WTC11 (cell line): ENCODE data around the gene PLCH2. TPM values are rescaled to one million over a fixed set of nuclear protein-coding genes. Genes with fewer than 3 reads are reported as not detected.

Source experiments
- ATAC-seq: fragments of 200-7000 bp; cut with Tn5 transposase; 2 replicates; pipeline ENCODE4 v1.10.0; 2021; ENCODE audit warnings: mild to moderate bottlenecking, moderate library complexity
- CTCF ChIA-PET: fragments of 300-600 bp; sonication (Branson Sonifier 250); formaldehyde crosslinking; loops from one replicate; lab custom pipeline; 2021; ENCODE audit warnings: antibody characterized with exemption; lab: Charles Lee
- POLR2A ChIA-PET: fragments of 350-600 bp; sonication (Branson Sonifier 250); formaldehyde crosslinking; loops from one replicate; lab custom pipeline; 2021; ENCODE audit warnings: antibody characterized with exemption; lab: Charles Lee
- DNase-seq: peaks from one replicate; pipeline ENCODE4 v3.0.0; 2021; ENCODE audit warnings: low spot score
- H3K27ac Mint-ChIP-seq: 2 replicates; pipeline ENCODE4 v1.8.0; 2021; ENCODE audit warnings: mixed read lengths
- H3K27me3 Mint-ChIP-seq: 2 replicates; pipeline ENCODE4 v1.8.0; 2021; ENCODE audit warnings: low read depth, mild to moderate bottlenecking, moderate library complexity, mixed read lengths
- H3K36me3 Mint-ChIP-seq: 2 replicates; pipeline ENCODE4 v1.8.0; 2021; ENCODE audit warnings: mixed read lengths
- H3K4me1 Mint-ChIP-seq: 2 replicates; pipeline ENCODE4 v1.8.0; 2022; ENCODE audit warnings: mixed read lengths
- H3K4me3 Mint-ChIP-seq: 2 replicates; pipeline ENCODE4 v1.8.0; 2021; ENCODE audit warnings: mild to moderate bottlenecking, moderate library complexity, mixed read lengths
- H3K9me3 Mint-ChIP-seq: 2 replicates; pipeline ENCODE4 v1.8.0; 2021; ENCODE audit warnings: mixed read lengths
- ESRRA ChIP-seq: sonication (generic); formaldehyde crosslinking; IDR thresholded peaks from 2 replicates; pipeline ENCODE4 v1.8.1; 2022; ENCODE audit warnings: mild to moderate bottlenecking, missing genetic modification reagents, borderline replicate concordance
- HMGA2 ChIP-seq: fragments of 250-450 bp; sonication (Bioruptor Pico); IDR thresholded peaks from 2 replicates; pipeline ENCODE4 v1.4.0; 2021; ENCODE audit warnings: mild to moderate bottlenecking, moderate library complexity
- HMGXB4 ChIP-seq: sonication (generic); formaldehyde crosslinking; IDR thresholded peaks from 2 replicates; pipeline ENCODE4 v1.8.1; 2023; ENCODE audit warnings: mild to moderate bottlenecking, moderate library complexity, missing genetic modification reagents
- IRF2 ChIP-seq: sonication (generic); formaldehyde crosslinking; IDR thresholded peaks from 2 replicates; pipeline ENCODE4 v1.8.0; 2022; ENCODE audit warnings: low read depth, missing genetic modification reagents, borderline replicate concordance
- JUN ChIP-seq: sonication (generic); formaldehyde crosslinking; IDR thresholded peaks from 2 replicates; pipeline ENCODE4 v1.8.0; 2023; ENCODE audit warnings: mild to moderate bottlenecking, missing genetic modification reagents
- MXD4 ChIP-seq: fragments of 250-450 bp; sonication (Bioruptor Pico); IDR thresholded peaks from 2 replicates; pipeline ENCODE4 v1.8.0; 2021; ENCODE audit warnings: mild to moderate bottlenecking, moderate library complexity, borderline replicate concordance
- NFATC4 ChIP-seq: fragments of 250-450 bp; sonication (Bioruptor Pico); IDR thresholded peaks from 2 replicates; pipeline ENCODE4 v1.9.0; 2021; ENCODE audit warnings: mild to moderate bottlenecking
- NR3C1 ChIP-seq: sonication (generic); formaldehyde crosslinking; conservative IDR thresholded peaks from 2 replicates; pipeline ENCODE4 v1.8.1; 2023; ENCODE audit warnings: low read depth, mild to moderate bottlenecking, missing genetic modification reagents
- OVOL2 ChIP-seq: fragments of 250-450 bp; sonication (Bioruptor Pico); IDR thresholded peaks from 2 replicates; pipeline ENCODE4 v1.9.0; 2021; ENCODE audit warnings: mild to moderate bottlenecking, borderline replicate concordance
- SMAD4 ChIP-seq: sonication (generic); formaldehyde crosslinking; IDR thresholded peaks from 2 replicates; pipeline ENCODE4 v1.8.0; 2022; ENCODE audit warnings: mild to moderate bottlenecking, missing genetic modification reagents
- TP53 ChIP-seq: sonication (generic); formaldehyde crosslinking; IDR thresholded peaks from 2 replicates; pipeline ENCODE4 v1.8.1; 2023; ENCODE audit warnings: mild to moderate bottlenecking, missing genetic modification reagents
- USF2 ChIP-seq: sonication (generic); formaldehyde crosslinking; IDR thresholded peaks from 2 replicates; pipeline ENCODE4 v1.8.1; 2023; ENCODE audit warnings: mild to moderate bottlenecking, missing genetic modification reagents, moderate library complexity
- ZNF416 ChIP-seq: fragments of 250-450 bp; sonication (Bioruptor Pico); IDR thresholded peaks from 2 replicates; pipeline ENCODE4 v1.9.0; 2021; ENCODE audit warnings: mild to moderate bottlenecking, inconsistent platforms
- total RNA-seq: library from RNA; stranded (reverse); gene quantifications from 3 replicates; pipeline ENCODE4 v1.2.3, GENCODE V29; 2021
- TF ChIP-seq, protein P1 (sequence below): fragments of 250-450 bp; sonication (Bioruptor Pico); IDR thresholded peaks from 2 replicates; pipeline ENCODE4 v2.1.2; 2022; ENCODE audit warnings: mild to moderate bottlenecking, moderate library complexity
- TF ChIP-seq, protein P2 (sequence below): sonication (generic); formaldehyde crosslinking; IDR thresholded peaks from 2 replicates; pipeline ENCODE4 v1.8.0; 2022; ENCODE audit warnings: mild to moderate bottlenecking, missing genetic modification reagents
- TF ChIP-seq, protein P3 (sequence below): fragments of 200-600 bp; IDR thresholded peaks from 2 replicates; pipeline ENCODE4 v1.8.0; 2022; ENCODE audit warnings: antibody characterized with exemption

The PLCH2 gene
- total RNA-seq, 1 experiment from 2014 or later, result 0.17 TPM

- Mint-ChIP-seq H3K27me3 (no peaks in the 10 kb centered on the region), H3K9me3 (peaks cover 11% of the 10 kb centered on the region), H3K27ac (no peak overlapping the region), H3K4me3 (no peak overlapping the region), H3K4me1 (no peaks in the 10 kb centered on the region), H3K36me3 (no peaks in the 10 kb centered on the region)
- ChIA-PET POLR2A (no interaction called here), CTCF (interaction anchor here (0.6 kb wide), 1 partner anchor 18 kb away, joined by 4 read pairs; no protein-coding TSS in a partner anchor)
- ATAC-seq (no peak), DNase-seq (no peak)
- TF ChIP-seq NR3C1 (CRISPR knock-in tag) (no peak), NFATC4 (no peak), USF2 (CRISPR knock-in tag) (no peak), SMAD4 (no peak), ZNF416 (CRISPR knock-in tag) (no peak), HMGXB4 (CRISPR knock-in tag) (no peak), TP53 (CRISPR knock-in tag) (no peak), MXD4 (CRISPR knock-in tag) (no peak)
- TF ChIP-seq, protein P1, sequence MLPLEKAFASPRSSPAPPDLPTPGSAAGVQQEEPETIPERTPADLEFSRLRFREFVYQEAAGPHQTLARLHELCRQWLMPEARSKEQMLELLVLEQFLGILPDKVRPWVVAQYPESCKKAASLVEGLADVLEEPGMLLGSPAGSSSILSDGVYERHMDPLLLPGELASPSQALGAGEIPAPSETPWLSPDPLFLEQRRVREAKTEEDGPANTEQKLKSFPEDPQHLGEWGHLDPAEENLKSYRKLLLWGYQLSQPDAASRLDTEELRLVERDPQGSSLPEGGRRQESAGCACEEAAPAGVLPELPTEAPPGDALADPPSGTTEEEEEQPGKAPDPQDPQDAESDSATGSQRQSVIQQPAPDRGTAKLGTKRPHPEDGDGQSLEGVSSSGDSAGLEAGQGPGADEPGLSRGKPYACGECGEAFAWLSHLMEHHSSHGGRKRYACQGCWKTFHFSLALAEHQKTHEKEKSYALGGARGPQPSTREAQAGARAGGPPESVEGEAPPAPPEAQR (CRISPR knock-in tag), result no peak
- TF ChIP-seq, protein P2, sequence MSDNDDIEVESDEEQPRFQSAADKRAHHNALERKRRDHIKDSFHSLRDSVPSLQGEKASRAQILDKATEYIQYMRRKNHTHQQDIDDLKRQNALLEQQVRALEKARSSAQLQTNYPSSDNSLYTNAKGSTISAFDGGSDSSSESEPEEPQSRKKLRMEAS (CRISPR knock-in tag), result no peak
Measured at GRCh38 chr1:2431518-2431917, 44.6 kb upstream of the PLCH2 start.

- TF ChIP-seq USF2 (CRISPR knock-in tag), result 0 out of 2 replicates have a peak, but pooled peaks have one; percentile 7
- TF ChIP-seq, protein P3, sequence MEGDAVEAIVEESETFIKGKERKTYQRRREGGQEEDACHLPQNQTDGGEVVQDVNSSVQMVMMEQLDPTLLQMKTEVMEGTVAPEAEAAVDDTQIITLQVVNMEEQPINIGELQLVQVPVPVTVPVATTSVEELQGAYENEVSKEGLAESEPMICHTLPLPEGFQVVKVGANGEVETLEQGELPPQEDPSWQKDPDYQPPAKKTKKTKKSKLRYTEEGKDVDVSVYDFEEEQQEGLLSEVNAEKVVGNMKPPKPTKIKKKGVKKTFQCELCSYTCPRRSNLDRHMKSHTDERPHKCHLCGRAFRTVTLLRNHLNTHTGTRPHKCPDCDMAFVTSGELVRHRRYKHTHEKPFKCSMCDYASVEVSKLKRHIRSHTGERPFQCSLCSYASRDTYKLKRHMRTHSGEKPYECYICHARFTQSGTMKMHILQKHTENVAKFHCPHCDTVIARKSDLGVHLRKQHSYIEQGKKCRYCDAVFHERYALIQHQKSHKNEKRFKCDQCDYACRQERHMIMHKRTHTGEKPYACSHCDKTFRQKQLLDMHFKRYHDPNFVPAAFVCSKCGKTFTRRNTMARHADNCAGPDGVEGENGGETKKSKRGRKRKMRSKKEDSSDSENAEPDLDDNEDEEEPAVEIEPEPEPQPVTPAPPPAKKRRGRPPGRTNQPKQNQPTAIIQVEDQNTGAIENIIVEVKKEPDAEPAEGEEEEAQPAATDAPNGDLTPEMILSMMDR, result no peak
- ChIA-PET CTCF (interaction anchor here (0.8 kb wide), 2 partner anchors 17 to 38 kb away, joined by 3 to 5 read pairs; no protein-coding TSS in a partner anchor), POLR2A (no interaction called here)
- H3K4me3 Mint-ChIP-seq, result no peak overlapping the region
- no peak for DNase-seq
- no peak for ATAC-seq
- no peaks in the 10 kb centered on the region for H3K27me3 Mint-ChIP-seq
- no peaks in the 10 kb centered on the region for H3K4me1 Mint-ChIP-seq
- no peaks in the 10 kb centered on the region for H3K36me3 Mint-ChIP-seq
- H3K9me3 Mint-ChIP-seq, result peaks cover 11% of the 10 kb centered on the region
- H3K27ac Mint-ChIP-seq, result no peak overlapping the region
Measured at GRCh38 chr1:2432441-2432844, 43.6 kb upstream of the PLCH2 start.

- no peak for TF ChIP-seq HMGA2 (CRISPR knock-in tag)
- TF ChIP-seq IRF2 (CRISPR knock-in tag), result no peak
- TF ChIP-seq OVOL2, result no peak
- no peak for TF ChIP-seq SMAD4
- no peak for TF ChIP-seq JUN (CRISPR knock-in tag)
- TF ChIP-seq ZNF416 (CRISPR knock-in tag), result no peak
- no peak for TF ChIP-seq ESRRA (CRISPR knock-in tag)
- TF ChIP-seq, protein P2 (CRISPR knock-in tag), result no peak
- Mint-ChIP-seq H3K27ac (no peak overlapping the region), H3K4me1 (no peaks in the 10 kb centered on the region), H3K27me3 (no peaks in the 10 kb centered on the region), H3K9me3 (peaks cover 11% of the 10 kb centered on the region), H3K36me3 (no peaks in the 10 kb centered on the region), H3K4me3 (no peak overlapping the region)
- CTCF ChIA-PET, result interaction anchor here (0.8 kb wide), 2 partner anchors 18 to 38 kb away, joined by 3 to 5 read pairs; no protein-coding TSS in a partner anchor
- ATAC-seq, result no peak
- DNase-seq, result no peak
- POLR2A ChIA-PET, result no interaction called here
Measured at GRCh38 chr1:2433196-2433595, 42.9 kb upstream of the PLCH2 start.
